K562 (cell line): ENCODE data around the gene HPGDS. TPM values are rescaled to one million over a fixed set of nuclear protein-coding genes. Genes with fewer than 3 reads are reported as not detected.

Experiments used
- ATAC-seq: fragments of 200-7000 bp; cut with Tn5 transposase; 3 replicates; pipeline ENCODE4 v1.9.1; 2020; ENCODE audit warnings: moderate library complexity
- BruUV-seq: library from RNA; stranded (reverse); fragments of 400-500 nt; replicated peaks from 2 replicates; lab custom pipeline; 2021; lab: Mats Ljungman, UMichigan
- CTCF ChIA-PET: fragments of 300-600 bp; formaldehyde crosslinking; extraction: SDS; loops from one replicate; lab custom pipeline; 2021; ENCODE audit warnings: low intra/inter-chr PET ratio; lab: Yijun Ruan, JAX
- POLR2A ChIA-PET: fragments of 300-600, 350-650 bp; sonication (Branson Sonifier 250); formaldehyde crosslinking; extraction: SDS; loops from one replicate; lab custom pipeline; 2021; ENCODE audit warnings: antibody characterized with exemption, inconsistent platforms; lab: Yijun Ruan, JAX
- DNase-seq, 4 experiments: peaks; one replicate each; pipeline versions ENCODE4 v3.0.0 to v3.0.0-alpha.2; 2011 to 2018; ENCODE audit warnings: low spot score in 3 of 4, mixed read lengths in 3 of 4; ENCODE audit errors: extremely low read depth in 1 of 4
- FAIRE-seq: peaks from 2 replicates; lab custom pipeline; 2011; peaks lifted over from hg19 to GRCh38; lab: Jason Lieb, UNC
- H2AFZ ChIP-seq: 2 replicates; pipeline ENCODE4 v1.6.0; 2011; ENCODE audit warnings: low read depth, low read length, control low read depth, inconsistent platforms
- H3K27ac ChIP-seq: fragments of 200-600 bp; 3 replicates; pipeline ENCODE4 v1.8.0; 2011; ENCODE audit warnings: low read depth, mild to moderate bottlenecking, control low read depth, inconsistent platforms, low read length, moderate library complexity, mixed read lengths; ENCODE audit errors: extremely low read depth
- H3K27me3 ChIP-seq, 2 experiments: fragments of 300-600 bp in 1 of 2; 2 replicates in 1 of 2; 3 replicates in 1 of 2; pipeline versions ENCODE4 v1.6.0 to v1.8.0; 2011; ENCODE audit warnings: inconsistent platforms in 2 of 2, low read length in 2 of 2, mild to moderate bottlenecking in 1 of 2, mixed read lengths in 1 of 2, moderate library complexity in 1 of 2; ENCODE audit not compliant: control insufficient read depth in 2 of 2, insufficient read depth in 2 of 2
- H3K36me3 ChIP-seq: fragments of 300-600 bp; 3 replicates; pipeline ENCODE4 v1.8.0; 2011; ENCODE audit warnings: mild to moderate bottlenecking, low read length, inconsistent platforms; ENCODE audit not compliant: control insufficient read depth, insufficient read depth
- H3K4me1 ChIP-seq, 2 experiments: fragments of 200-600 bp in 1 of 2; replicated peaks in 1 of 2; 2 replicates in 1 of 2; 3 replicates in 1 of 2; pipeline versions ENCODE4 v1.5.1 to v1.8.0; 2011; ENCODE audit warnings: inconsistent platforms in 2 of 2, low read length in 2 of 2, mild to moderate bottlenecking in 1 of 2, mixed read lengths in 1 of 2, moderate library complexity in 1 of 2; ENCODE audit not compliant: control insufficient read depth in 2 of 2, insufficient read depth in 2 of 2
- H3K4me2 ChIP-seq: 2 replicates; pipeline ENCODE4 v1.6.1; 2011; ENCODE audit warnings: low read length, control low read depth, inconsistent platforms, mixed read lengths; ENCODE audit not compliant: insufficient read depth
- H3K4me3 ChIP-seq: fragments of 200-600 bp; sonication (generic), shearing (Covaris generic); 2 replicates; pipeline ENCODE4 v1.5.1; 2016; ENCODE audit warnings: control low read depth, inconsistent platforms
- H3K79me2 ChIP-seq: fragments of 200-600 bp; 3 replicates; pipeline ENCODE4 v1.8.0; 2011; ENCODE audit warnings: low read length, inconsistent platforms; ENCODE audit not compliant: control insufficient read depth, insufficient read depth
- H3K9ac ChIP-seq, 2 experiments: 2 replicates each; pipeline versions ENCODE4 v1.6.0 to v1.6.1; 2011; ENCODE audit warnings: low read depth in 2 of 2, low read length in 2 of 2, control low read depth in 1 of 2, inconsistent platforms in 1 of 2, mild to moderate bottlenecking in 1 of 2, mixed read lengths in 1 of 2; ENCODE audit not compliant: insufficient read depth in 1 of 2
- H3K9me1 ChIP-seq: one replicate; pipeline ENCODE4 v1.6.0; 2011; ENCODE audit warnings: inconsistent platforms, mild to moderate bottlenecking, low read length, moderate library complexity; ENCODE audit not compliant: control insufficient read depth, insufficient read depth
- H3K9me3 ChIP-seq: replicated peaks from 2 replicates; pipeline ENCODE4 v1.5.1; 2011; ENCODE audit warnings: low read depth, low read length, inconsistent platforms; ENCODE audit not compliant: control insufficient read depth, insufficient read depth
- H4K20me1 ChIP-seq: replicated peaks from 2 replicates; pipeline ENCODE4 v1.6.1; 2011; ENCODE audit warnings: low read length, inconsistent platforms, mixed read lengths; ENCODE audit not compliant: control insufficient read depth, insufficient read depth
- NUFIP1 ChIP-seq: fragments of 450-650 bp; IDR thresholded peaks from 2 replicates; pipeline ENCODE4 v1.6.1; 2018; ENCODE audit not compliant: partially characterized antibody
- PRMT5 ChIP-seq: sonication (generic); formaldehyde crosslinking; IDR thresholded peaks from 2 replicates; pipeline ENCODE4 v1.5.0; 2020; ENCODE audit warnings: missing genetic modification reagents
- SREBF1 ChIP-seq: fragments of 150-350 bp; IDR thresholded peaks from 2 replicates; pipeline ENCODE4 v1.6.1; 2014; ENCODE audit warnings: antibody characterized with exemption, low read depth, low read length, borderline replicate concordance
- WGBS: fragments of 100-300 bp; shearing (Covaris generic); methylation state at CpG from one replicate; pipeline ENCODE4 v1.1.6; 2016; ENCODE audit warnings: low coverage, mixed read lengths; ENCODE audit not compliant: insufficient coverage; ENCODE audit errors: missing lambda C conversion rate; 5-methylcytosine and 5-hydroxymethylcytosine counted together
- in situ Hi-C: fragments of 300-500 bp; cut with MboI; formaldehyde crosslinking; loops from 4 replicates; pipeline ENCODE4 v1.15.0; 2018; ENCODE audit warnings: inconsistent platforms, mixed read lengths
- intact Hi-C: fragments of 100-400 bp; cut with micrococcal nuclease; formaldehyde crosslinking; loops from 2 replicates; pipeline ENCODE4 v1.14.2; 2022
- polyA plus RNA-seq, 8 experiments: library from polyadenylated mRNA; depleted of rRNA in 4 of 8; stranded (reverse) in 5 of 8; unstranded in 3 of 8; fragments of >200 nt; fragmentation: Nextera tagmentation in 2 of 8; fragmentation: Illumina TruSeq in 1 of 8; extraction: Ambion mirVana in 2 of 8; extraction: Trizol in 1 of 8; gene quantifications; 2 replicates each; pipeline versions ENCODE4 v1.2.1 to v1.2.3, GENCODE V29; 2011 to 2014; ENCODE audit warnings: inconsistent platforms in 1 of 8, missing spikeins in 1 of 8
- total RNA-seq, 7 experiments: library from RNA; depleted of rRNA in 6 of 7; stranded (reverse); fragments of >200 nt in 6 of 7; fragmentation: Illumina TruSeq in 2 of 7; extraction: Trizol in 2 of 7; gene quantifications; 2 replicates each; pipeline versions ENCODE4 v1.2.1 to v1.2.3, GENCODE V29; 2011 to 2021; ENCODE audit warnings: low replicate concordance in 1 of 7
- TF ChIP-seq, protein P1 (sequence below): sonication (generic); formaldehyde crosslinking; IDR thresholded peaks from 2 replicates; pipeline ENCODE4 v1.5.0; 2020; ENCODE audit warnings: missing genetic modification reagents

Gene HPGDS
- total and polyA plus RNA-seq, 9 of the 15 experiments (the other 6 are each of a cell fraction or from before 2014, with no cell fraction given): 0.07 to 0.36 (median 0.14) TPM; not detected in 4

DNA sequence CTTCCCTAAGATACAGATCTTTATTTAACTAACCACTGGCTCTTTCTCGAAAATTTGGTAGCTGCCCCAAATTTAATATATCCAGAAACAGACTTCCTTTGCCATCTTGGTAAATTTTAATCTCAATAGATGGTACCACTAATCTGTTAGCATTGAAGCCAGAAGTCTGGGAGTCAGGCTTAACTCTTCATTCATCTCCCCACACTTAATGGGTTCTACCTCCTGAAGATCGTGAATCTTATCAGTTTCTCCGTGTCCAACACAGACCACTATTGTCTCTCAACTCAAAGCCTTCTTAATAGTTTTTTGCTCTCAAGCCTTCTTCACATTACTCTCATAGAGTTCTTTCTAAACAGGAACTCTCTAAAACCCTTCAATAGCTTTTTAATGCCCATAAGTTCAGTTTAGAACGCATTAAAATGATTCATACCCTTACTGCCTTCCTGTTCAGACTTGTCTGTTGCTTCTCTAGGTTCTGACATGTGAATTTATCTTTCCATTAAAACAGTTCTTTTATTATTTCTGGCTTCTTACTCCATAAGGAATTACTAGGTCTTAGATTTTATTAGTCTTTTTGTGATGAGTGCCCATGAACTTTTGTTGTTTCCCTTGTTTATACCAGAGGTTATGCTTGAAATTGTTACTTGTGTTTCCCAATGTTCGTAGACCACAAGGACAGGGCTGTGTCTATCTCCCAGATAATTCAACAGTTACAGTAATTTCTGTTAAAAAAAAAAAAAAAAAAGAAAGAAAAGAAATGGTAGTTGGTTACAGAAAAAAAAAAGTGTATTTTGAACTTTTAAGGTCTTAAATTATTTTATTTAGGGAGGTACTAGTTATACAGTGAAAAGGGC lies 80.2 kb downstream of the HPGDS start:
- ChIA-PET CTCF (no interaction called here), POLR2A (interaction anchor here (0.7 kb wide), 1 partner anchor 634 kb away, joined by 4 read pairs; no protein-coding TSS in a partner anchor)
- no peaks in the 10 kb centered on the region for H3K27me3 ChIP-seq
- in situ Hi-C loops (no loop called here), intact Hi-C loops (no loop called here)
- no peak overlapping the region for H3K27ac ChIP-seq
- TF ChIP-seq NUFIP1: no peak
- no peak for TF ChIP-seq PRMT5 (CRISPR knock-in tag)
- TF ChIP-seq, protein P1, sequence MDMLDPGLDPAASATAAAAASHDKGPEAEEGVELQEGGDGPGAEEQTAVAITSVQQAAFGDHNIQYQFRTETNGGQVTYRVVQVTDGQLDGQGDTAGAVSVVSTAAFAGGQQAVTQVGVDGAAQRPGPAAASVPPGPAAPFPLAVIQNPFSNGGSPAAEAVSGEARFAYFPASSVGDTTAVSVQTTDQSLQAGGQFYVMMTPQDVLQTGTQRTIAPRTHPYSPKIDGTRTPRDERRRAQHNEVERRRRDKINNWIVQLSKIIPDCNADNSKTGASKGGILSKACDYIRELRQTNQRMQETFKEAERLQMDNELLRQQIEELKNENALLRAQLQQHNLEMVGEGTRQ (CRISPR knock-in tag): no peak
- no peak for TF ChIP-seq SREBF1
- H3K9me1 ChIP-seq: no peaks in the 10 kb centered on the region
- FAIRE-seq: peak; percentile 59
- H3K36me3 ChIP-seq: peaks cover 42% of the 10 kb centered on the region
- no peak for ATAC-seq
- no peaks in the 10 kb centered on the region for H3K9me3 ChIP-seq
- 66% methylated on average over 5 of the region's 5 CpGs for WGBS
- no peak overlapping the region for H3K4me2 ChIP-seq
- H3K79me2 ChIP-seq: no peaks in the 10 kb centered on the region
- no peak overlapping the region for H2AFZ ChIP-seq
- no peaks in the 10 kb centered on the region for H3K4me1 ChIP-seq
- no TSS peak for BruUV-seq
- H4K20me1 ChIP-seq: no peaks in the 10 kb centered on the region
- H3K4me3 ChIP-seq: no peak overlapping the region
- H3K9ac ChIP-seq: no peak overlapping the region
- no peak for DNase-seq
